ENCODE measurements around the gene CHST9. TPM values are rescaled to one million over a fixed set of nuclear protein-coding genes. Genes with fewer than 3 reads are reported as not detected.
"Not testable (repeated sequence)": the region's sequence is repeated elsewhere in the genome, so short reads cannot be mapped to it uniquely, and the experiment has no call there.

The CHST9 gene
- total RNA-seq, 1 donor from 2014 or later = 2.4 TPM

- intact Hi-C loops (cut with DNase I) = no loop called here
- ATAC-seq (no peak), DNase-seq (ENCODE audit: low spot score) (no peak)
These were observed 162.6 kb downstream of the CHST9 start for GRCh38 chr18:27022477-27022876.

DNA sequence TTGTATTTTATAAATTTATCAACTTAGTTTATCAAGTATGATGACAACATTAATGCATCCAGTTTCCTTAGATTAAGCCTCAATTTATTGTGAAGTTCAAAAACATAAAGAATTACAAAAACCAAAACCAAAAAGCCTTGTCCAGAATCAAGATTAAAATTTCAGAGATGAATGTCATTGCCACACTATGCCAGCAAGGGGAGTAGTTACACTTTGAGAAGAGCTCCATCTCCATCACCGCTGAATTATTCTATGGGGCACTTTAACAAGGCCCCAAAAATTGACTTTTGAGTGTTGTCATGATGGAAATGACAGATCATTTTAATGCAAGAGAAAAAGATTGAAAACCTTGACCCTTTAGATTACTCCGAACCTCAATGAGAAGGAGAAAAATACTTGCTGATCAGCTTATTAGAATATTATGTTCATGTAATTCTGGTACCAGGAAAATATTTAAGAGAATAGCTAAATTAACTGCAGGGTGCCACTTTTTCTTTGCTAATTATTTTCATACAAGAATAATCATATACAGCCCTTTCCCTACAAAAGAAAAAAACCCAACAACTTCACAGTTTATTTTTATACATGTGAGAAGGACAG is 167.1 kb downstream of the CHST9 start:
- no peak for DNase-seq (ENCODE audit: low spot score)
- no peak for ATAC-seq
- intact Hi-C loops (cut with DNase I) = no loop called here

- DNase-seq (ENCODE audit: low spot score) (no peak), ATAC-seq (no peak)
- intact Hi-C loops (cut with DNase I) = no loop called here
These were observed 170.3 kb downstream of the CHST9 start for GRCh38 chr18:27014841-27015240.

DNA sequence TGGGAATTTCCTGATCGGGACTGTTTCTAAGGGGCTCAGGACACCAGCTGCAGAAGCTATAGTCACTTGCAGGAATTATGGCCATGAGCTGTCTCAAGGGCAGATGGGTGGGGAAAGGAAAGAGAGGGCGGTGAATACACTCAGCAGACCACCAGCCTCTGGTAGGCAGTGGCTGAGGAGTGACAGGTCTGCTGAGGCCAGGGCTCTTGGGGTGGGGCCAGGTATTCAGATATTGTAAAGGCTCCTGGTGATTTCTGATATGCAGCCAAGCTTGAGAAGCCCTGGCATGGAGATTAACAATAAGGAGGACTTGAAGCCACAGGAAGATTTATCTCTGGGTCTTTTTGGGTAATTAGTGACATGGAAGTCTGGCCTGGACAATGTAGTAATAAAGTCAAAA is 174.3 kb downstream of the CHST9 start:
- intact Hi-C loops (cut with DNase I) = no loop called here
- DNase-seq (ENCODE audit: low spot score) = no peak
- ATAC-seq = no peak

- intact Hi-C loops (cut with DNase I) = no loop called here
- DNase-seq (ENCODE audit: low spot score) (no peak), ATAC-seq (no peak)
These were observed 175.8 kb downstream of the CHST9 start for GRCh38 chr18:27009293-27009692.

GRCh38 chr18:27008575-27008974 is 176.5 kb downstream of the CHST9 start:
- no peak for ATAC-seq
- intact Hi-C loops (cut with DNase I) = no loop called here
- DNase-seq (ENCODE audit: low spot score) = no peak

DNA sequence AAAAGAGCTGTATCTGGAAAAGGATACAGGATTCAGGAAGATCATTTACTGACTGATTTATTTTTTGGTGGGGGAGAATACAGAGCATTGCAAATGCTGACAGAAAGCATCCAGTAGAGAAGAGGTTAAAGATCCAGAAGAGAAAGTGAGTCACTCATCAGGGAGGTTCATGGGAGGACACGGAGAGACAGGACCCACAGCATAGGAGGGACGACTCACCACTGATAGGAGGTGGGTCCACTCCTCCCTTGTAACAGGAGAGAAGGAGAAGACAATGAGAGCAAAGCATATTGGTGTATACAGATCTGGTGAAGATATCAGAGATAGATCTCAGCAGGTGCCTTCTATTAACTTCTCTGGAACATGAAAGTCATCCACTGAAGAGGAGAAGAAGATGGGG is 177.2 kb downstream of the CHST9 start:
- DNase-seq (ENCODE audit: low spot score) = no peak
- no peak for ATAC-seq
- intact Hi-C loops (cut with DNase I) = no loop called here

DNA sequence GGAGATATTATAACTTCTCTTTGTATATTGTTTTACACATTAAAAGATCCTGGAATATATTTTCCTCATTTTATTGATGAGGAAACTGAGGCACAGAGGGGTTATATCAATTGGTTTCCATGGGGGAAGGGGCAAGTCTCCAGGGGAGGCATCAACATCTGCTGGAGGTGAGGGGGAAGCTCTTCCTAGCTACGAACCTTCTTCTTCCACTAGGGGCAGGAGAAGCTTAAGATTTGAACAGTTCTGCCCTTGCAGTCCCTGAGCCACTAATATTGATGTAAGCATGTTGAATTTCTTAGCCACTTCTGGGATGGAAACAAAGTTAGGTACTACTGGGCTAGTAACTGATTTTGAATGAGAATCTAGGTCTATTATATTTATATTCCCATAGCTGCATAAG is 179.5 kb downstream of the CHST9 start:
- ATAC-seq (no peak), DNase-seq (ENCODE audit: low spot score) (no peak)
- intact Hi-C loops (cut with DNase I) = no loop called here

DNA sequence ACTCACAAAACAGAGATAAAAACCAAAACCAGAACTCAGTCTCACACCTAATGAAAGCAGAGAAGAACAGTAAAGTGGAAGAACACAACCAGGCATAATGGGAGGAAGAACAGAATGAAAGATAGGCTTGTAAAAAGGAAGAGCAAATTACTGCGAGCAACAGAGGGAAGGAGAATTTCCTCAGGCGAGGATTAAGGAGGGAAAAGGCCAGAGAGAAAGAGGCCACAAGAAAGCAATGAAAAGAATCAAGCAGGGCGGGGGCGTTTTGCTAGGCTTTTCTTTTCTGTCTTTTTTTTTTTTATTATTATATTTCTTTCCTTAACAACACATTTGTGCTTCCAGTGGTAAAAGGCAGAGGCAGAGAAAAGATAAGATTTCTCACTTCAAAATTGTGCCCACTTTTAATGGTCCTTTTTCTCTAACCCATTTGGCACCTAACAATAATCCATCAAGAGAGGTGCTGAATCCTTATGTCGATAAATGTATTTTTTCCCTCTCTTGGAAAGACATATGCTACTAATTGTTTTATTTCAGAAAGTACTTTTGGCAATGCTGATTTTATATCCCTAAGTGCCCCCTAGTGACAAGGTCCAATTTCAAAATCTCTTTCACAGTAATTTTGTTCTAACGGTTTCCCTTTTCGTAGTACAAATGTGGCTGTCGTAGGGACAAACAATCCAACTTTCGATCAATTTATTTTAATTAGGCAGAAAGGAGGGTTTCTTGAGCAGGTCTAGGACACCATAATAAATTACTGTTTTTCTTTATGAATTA is 180.9 kb downstream of the CHST9 start:
- intact Hi-C loops (cut with DNase I) = no loop called here
- DNase-seq (ENCODE audit: low spot score) (no peak), ATAC-seq (no peak)

DNA sequence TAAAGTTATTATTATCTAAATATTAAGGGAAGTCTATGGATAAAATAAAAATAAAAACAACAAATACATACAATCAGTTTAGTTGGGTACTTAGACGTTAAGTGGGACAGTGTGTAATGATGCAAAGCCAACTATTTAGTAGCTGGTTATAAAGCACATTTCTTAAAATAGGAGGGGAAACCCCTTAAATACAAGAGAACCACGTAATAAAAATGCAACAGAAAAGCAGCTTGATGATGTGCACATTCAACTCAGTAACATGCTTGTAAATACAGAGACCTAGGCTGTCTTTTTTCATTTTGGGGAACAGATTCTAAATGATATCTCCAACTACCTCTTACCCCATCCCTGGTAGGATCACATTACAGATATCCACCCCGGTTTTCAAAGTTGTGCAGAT is 185.3 kb downstream of the CHST9 start:
- intact Hi-C loops (cut with DNase I) = no loop called here
- ATAC-seq (no peak), DNase-seq (ENCODE audit: low spot score) (no peak)

GRCh38 chr18:26993568-26993967 is 191.5 kb downstream of the CHST9 start:
- no peak for DNase-seq (ENCODE audit: low spot score)
- no peak for ATAC-seq
- intact Hi-C loops (cut with DNase I) = no loop called here

DNA sequence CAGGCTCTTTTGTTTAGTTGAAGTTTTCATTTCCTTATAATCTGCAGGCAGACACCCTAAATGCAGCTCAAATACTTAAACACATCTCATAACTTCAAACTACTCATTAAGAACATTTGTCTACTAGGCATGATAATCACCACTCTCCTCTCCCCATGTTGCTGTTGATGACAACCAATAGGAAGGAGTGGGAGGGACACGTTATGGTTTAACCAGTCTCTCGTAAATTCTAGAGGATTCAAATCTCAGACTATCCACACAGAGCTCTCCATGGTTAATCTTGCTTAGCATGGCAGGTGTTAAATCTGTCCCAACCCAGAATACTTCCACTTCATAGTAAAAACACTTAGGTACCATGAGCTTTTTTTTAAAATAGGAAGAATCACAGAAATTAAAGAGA is 192.2 kb downstream of the CHST9 start:
- DNase-seq (ENCODE audit: low spot score) (no peak), ATAC-seq (no peak)
- intact Hi-C loops (cut with DNase I) = no loop called here

- intact Hi-C loops (cut with DNase I) = no loop called here
- no peak for ATAC-seq
- DNase-seq (ENCODE audit: low spot score) = no peak
These were observed 195.3 kb downstream of the CHST9 start for GRCh38 chr18:26989842-26990241.

- ATAC-seq (no peak), DNase-seq (ENCODE audit: low spot score) (no peak)
- intact Hi-C loops (cut with DNase I) = no loop called here
These were observed 203.6 kb downstream of the CHST9 start for GRCh38 chr18:26981360-26982082.

- no peak for ATAC-seq
- no peak for DNase-seq (ENCODE audit: low spot score)
- intact Hi-C loops (cut with DNase I) = no loop called here
These were observed 206.2 kb downstream of the CHST9 start for GRCh38 chr18:26978812-26979341.

GRCh38 chr18:26977781-26978180 is 207.3 kb downstream of the CHST9 start:
- DNase-seq (ENCODE audit: low spot score) (no peak), ATAC-seq (no peak)
- intact Hi-C loops (cut with DNase I) = no loop called here

GRCh38 chr18:26976206-26976605 is 208.9 kb downstream of the CHST9 start:
- intact Hi-C loops (cut with DNase I) = no loop called here
- DNase-seq (ENCODE audit: low spot score) = no peak
- ATAC-seq = no peak

GRCh38 chr18:26972549-26972948 is 212.6 kb downstream of the CHST9 start:
- ATAC-seq; DNase-seq (ENCODE audit: low spot score); intact Hi-C loops (cut with DNase I): not testable (repeated sequence)

GRCh38 chr18:26971409-26971808 is 213.7 kb downstream of the CHST9 start:
- DNase-seq (ENCODE audit: low spot score) = no peak
- no peak for ATAC-seq
- intact Hi-C loops (cut with DNase I) = no loop called here

- ATAC-seq (no peak), DNase-seq (ENCODE audit: low spot score) (no peak)
- intact Hi-C loops (cut with DNase I) = no loop called here
These were observed 214.5 kb downstream of the CHST9 start for GRCh38 chr18:26970637-26971036.

Data from sciatic nerve (tissue), 2 donors.